HepG2 (cell line): ENCODE measurements around the gene RIPK1. TPM values are rescaled to one million over a fixed set of nuclear protein-coding genes. Genes with fewer than 3 reads are reported as not detected.
A peak's percentile ranks its signal among the peaks of the same experiment; 100 is the strongest.

Experiments used
- ATF7-NPFF ChIP-seq: sonication (generic); formaldehyde crosslinking; IDR thresholded peaks from 2 replicates; pipeline ENCODE4 v1.8.1; 2023; ENCODE audit warnings: mild to moderate bottlenecking, low read depth, missing genetic modification reagents, moderate library complexity
- DNMT3B ChIP-seq: conservative IDR thresholded peaks from 2 replicates; pipeline ENCODE4 v1.6.1; 2016; ENCODE audit warnings: missing biosample characterization, control low read depth
- HIVEP1 ChIP-seq: sonication (generic); formaldehyde crosslinking; IDR thresholded peaks from 2 replicates; pipeline ENCODE4 v1.4.0; 2020; ENCODE audit warnings: mild to moderate bottlenecking, missing genetic modification reagents
- HNRNPK ChIP-seq: fragments of 200-400 bp; formaldehyde crosslinking; IDR thresholded peaks from 2 replicates; pipeline ENCODE4 v1.6.1; 2018; ENCODE audit warnings: low read length, low read depth, moderate library complexity, mild to moderate bottlenecking; ENCODE audit not compliant: poor library complexity, severe bottlenecking
- KAT2B ChIP-seq: fragments of 150-350 bp; IDR thresholded peaks from 2 replicates; pipeline ENCODE4 v1.6.1; 2014; ENCODE audit warnings: low read depth, low read length, borderline replicate concordance
- KDM5A ChIP-seq: fragments of 200-600 bp; sonication (generic); IDR thresholded peaks from 2 replicates; pipeline ENCODE4 v1.7.0; 2018; ENCODE audit warnings: antibody characterized with exemption, mild to moderate bottlenecking, low read length, borderline replicate concordance
- MEF2D ChIP-seq: sonication (generic); formaldehyde crosslinking; IDR thresholded peaks from 2 replicates; pipeline ENCODE4 v1.5.1; 2020; ENCODE audit warnings: mild to moderate bottlenecking, missing genetic modification reagents
- NAIF1 ChIP-seq: sonication (generic); formaldehyde crosslinking; IDR thresholded peaks from 2 replicates; pipeline ENCODE4 v1.5.0; 2020; ENCODE audit warnings: mild to moderate bottlenecking, missing genetic modification reagents, borderline replicate concordance
- PAF1 ChIP-seq: IDR thresholded peaks from 2 replicates; pipeline ENCODE4 v1.6.1; 2016; ENCODE audit warnings: missing genetic modification reagents, missing compliant biosample characterization
- PAWR ChIP-seq: sonication (generic); formaldehyde crosslinking; IDR thresholded peaks from 2 replicates; pipeline ENCODE4 v1.4.0; 2020; ENCODE audit warnings: missing genetic modification reagents, mild to moderate bottlenecking, borderline replicate concordance
- POGZ ChIP-seq: sonication (generic); formaldehyde crosslinking; IDR thresholded peaks from 2 replicates; pipeline ENCODE4 v1.4.0; 2020; ENCODE audit warnings: mild to moderate bottlenecking, missing genetic modification reagents
- POLR2G ChIP-seq: fragments of 200-400 bp; formaldehyde crosslinking; IDR thresholded peaks from 2 replicates; pipeline ENCODE4 v1.6.1; 2018; ENCODE audit warnings: mild to moderate bottlenecking, low read depth, low read length, moderate library complexity
- RAD21 ChIP-seq: fragments of 450-650 bp; formaldehyde crosslinking; IDR thresholded peaks from 2 replicates; pipeline ENCODE4 v1.5.0; 2020; ENCODE audit warnings: mild to moderate bottlenecking
- ZFP36L2 ChIP-seq: sonication (generic); formaldehyde crosslinking; IDR thresholded peaks from 2 replicates; pipeline ENCODE4 v1.4.0; 2020; ENCODE audit warnings: missing genetic modification reagents
- ZNF33B ChIP-seq: sonication (generic); formaldehyde crosslinking; IDR thresholded peaks from 2 replicates; pipeline ENCODE4 v1.5.1; 2020; ENCODE audit warnings: mild to moderate bottlenecking, missing genetic modification reagents
- polyA plus RNA-seq, 8 experiments: library from polyadenylated mRNA; depleted of rRNA in 3 of 8; stranded (reverse) in 7 of 8; unstranded in 1 of 8; fragments of >200 nt; fragmentation: Illumina TruSeq in 4 of 8; extraction: Trizol in 4 of 8; gene quantifications; 2 replicates each; pipeline versions ENCODE4 v1.2.1 to v1.2.3, GENCODE V29; 2011 to 2016; ENCODE audit warnings: low read depth in 4 of 8, missing spikeins in 1 of 8, mixed read lengths in 1 of 8; ENCODE audit not compliant: insufficient read depth in 1 of 8
- total RNA-seq, 5 experiments: library from RNA; depleted of rRNA; stranded (reverse); fragments of >200 nt; fragmentation: Illumina TruSeq; extraction: Trizol; gene quantifications; 2 replicates each; pipeline ENCODE4 v1.2.3, GENCODE V29; 2016; ENCODE audit warnings: low read depth in 1 of 5
- TF ChIP-seq, protein P1 (sequence below): sonication (generic); formaldehyde crosslinking; IDR thresholded peaks from one replicate; pipeline ENCODE4 v1.5.1; 2020; ENCODE audit warnings: mild to moderate bottlenecking, missing genetic modification reagents; ENCODE audit errors: not compliant biosample characterization
- TF ChIP-seq, protein P2 (sequence below): sonication (generic); formaldehyde crosslinking; IDR thresholded peaks from 2 replicates; pipeline ENCODE4 v1.5.0; 2020; ENCODE audit warnings: missing genetic modification reagents
- TF ChIP-seq, protein P3 (sequence below): sonication (generic); formaldehyde crosslinking; IDR thresholded peaks from 2 replicates; pipeline ENCODE4 v1.4.0; 2020; ENCODE audit warnings: mild to moderate bottlenecking, low read depth, missing genetic modification reagents

Gene RIPK1
- total and polyA plus RNA-seq, 2 of the 13 experiments (the other 11 are each of a cell fraction or from before 2014, with no cell fraction given), result 9.0 to 10.3 TPM

DNA sequence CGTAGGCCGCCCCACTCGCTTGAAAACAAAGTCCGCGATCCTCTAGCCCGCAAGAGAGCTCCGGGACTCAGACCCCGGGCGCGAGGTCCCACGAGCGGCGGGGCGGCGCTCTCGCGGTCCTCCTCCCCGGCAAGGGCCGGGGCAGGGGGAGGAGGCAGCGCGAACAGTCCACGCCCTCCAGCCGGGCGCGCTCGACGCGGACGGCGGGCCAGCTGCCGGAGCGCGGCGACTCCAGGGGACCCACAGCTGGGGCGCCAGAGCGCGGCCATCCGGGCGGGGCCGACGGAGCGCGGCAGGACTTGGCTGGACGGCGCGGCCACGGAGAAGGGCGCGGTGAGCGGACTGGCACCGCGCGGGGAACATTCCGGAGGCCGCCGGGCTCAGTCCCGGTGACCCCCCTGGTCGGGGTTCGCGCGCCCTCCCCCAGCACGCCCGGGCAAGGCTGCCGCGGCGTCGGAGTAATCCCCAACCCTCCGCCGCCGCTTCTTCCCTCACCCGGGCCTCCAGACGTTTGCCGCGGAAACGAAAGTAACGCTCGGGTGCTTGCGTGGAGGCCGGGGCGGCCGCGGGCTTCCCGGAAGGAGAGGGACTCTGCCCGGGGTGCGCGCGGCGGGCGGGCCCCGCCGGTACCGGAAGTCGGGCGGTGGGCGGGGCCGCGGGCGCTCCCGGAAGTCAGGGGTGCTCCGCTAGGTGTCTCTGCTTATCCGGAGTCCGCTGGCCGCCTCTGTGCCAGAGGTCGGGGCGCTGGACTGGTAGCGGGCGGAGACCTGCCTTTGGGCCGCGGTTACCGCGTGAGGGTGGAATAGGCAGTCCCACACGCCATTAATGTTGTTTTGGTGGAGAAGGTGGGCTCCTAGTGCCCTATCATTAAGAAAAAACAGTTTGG is at the start of gene RIPK1 (continued):
- TF ChIP-seq, protein P1, sequence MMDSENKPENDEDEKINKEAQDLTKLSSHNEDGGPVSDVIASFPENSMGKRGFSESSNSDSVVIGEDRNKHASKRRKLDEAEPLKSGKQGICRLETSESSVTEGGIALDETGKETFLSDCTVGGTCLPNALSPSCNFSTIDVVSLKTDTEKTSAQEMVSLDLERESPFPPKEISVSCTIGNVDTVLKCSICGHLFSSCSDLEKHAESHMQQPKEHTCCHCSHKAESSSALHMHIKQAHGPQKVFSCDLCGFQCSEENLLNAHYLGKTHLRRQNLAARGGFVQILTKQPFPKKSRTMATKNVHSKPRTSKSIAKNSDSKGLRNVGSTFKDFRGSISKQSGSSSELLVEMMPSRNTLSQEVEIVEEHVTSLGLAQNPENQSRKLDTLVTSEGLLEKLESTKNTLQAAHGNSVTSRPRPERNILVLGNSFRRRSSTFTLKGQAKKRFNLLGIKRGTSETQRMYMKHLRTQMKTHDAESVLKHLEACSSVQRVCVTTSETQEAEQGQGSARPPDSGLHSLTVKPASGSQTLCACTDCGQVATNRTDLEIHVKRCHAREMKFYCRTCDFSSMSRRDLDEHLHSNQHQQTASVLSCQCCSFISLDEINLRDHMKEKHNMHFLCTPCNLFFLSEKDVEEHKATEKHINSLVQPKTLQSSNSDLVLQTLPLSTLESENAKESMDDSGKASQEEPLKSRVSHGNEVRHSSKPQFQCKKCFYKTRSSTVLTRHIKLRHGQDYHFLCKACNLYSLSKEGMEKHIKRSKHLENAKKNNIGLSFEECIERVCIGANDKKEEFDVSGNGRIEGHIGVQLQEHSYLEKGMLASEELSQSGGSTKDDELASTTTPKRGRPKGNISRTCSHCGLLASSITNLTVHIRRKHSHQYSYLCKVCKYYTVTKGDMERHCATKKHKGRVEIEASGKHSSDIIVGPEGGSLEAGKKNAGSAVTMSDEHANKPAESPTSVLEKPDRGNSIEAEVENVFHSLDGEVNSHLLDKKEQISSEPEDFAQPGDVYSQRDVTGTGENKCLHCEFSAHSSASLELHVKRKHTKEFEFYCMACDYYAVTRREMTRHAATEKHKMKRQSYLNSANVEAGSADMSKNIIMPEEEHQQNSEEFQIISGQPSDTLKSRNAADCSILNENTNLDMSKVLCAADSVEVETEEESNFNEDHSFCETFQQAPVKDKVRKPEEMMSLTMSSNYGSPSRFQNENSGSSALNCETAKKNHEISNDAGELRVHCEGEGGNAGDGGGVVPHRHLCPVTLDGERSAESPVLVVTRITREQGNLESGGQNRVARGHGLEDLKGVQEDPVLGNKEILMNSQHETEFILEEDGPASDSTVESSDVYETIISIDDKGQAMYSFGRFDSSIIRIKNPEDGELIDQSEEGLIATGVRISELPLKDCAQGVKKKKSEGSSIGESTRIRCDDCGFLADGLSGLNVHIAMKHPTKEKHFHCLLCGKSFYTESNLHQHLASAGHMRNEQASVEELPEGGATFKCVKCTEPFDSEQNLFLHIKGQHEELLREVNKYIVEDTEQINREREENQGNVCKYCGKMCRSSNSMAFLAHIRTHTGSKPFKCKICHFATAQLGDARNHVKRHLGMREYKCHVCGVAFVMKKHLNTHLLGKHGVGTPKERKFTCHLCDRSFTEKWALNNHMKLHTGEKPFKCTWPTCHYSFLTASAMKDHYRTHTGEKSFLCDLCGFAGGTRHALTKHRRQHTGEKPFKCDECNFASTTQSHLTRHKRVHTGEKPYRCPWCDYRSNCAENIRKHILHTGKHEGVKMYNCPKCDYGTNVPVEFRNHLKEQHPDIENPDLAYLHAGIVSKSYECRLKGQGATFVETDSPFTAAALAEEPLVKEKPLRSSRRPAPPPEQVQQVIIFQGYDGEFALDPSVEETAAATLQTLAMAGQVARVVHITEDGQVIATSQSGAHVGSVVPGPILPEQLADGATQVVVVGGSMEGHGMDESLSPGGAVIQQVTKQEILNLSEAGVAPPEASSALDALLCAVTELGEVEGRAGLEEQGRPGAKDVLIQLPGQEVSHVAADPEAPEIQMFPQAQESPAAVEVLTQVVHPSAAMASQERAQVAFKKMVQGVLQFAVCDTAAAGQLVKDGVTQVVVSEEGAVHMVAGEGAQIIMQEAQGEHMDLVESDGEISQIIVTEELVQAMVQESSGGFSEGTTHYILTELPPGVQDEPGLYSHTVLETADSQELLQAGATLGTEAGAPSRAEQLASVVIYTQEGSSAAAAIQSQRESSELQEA, result peak; percentile 93
- TF ChIP-seq NAIF1 (CRISPR knock-in tag) (no peak), KDM5A (peak; percentile 50; the same call in 1 of the 2 replicates), ZFP36L2 (CRISPR knock-in tag) (no peak), KAT2B (no peak), MEF2D (CRISPR knock-in tag) (peak; percentile 77; the same call in 1 of the 2 replicates), HNRNPK (peak; percentile 52), POLR2G (peak; percentile 97), RAD21 (CRISPR knock-in tag) (peak; percentile 70), ZNF33B (CRISPR knock-in tag) (peak; percentile 83; the same call in 1 of the 2 replicates), HIVEP1 (CRISPR knock-in tag) (peak; percentile 58; the same call in 1 of the 2 replicates), DNMT3B (CRISPR knock-in tag) (peak; percentile 89; the same call in 1 of the 2 replicates), POGZ (CRISPR knock-in tag) (peak; percentile 74; the same call in 1 of the 2 replicates), PAWR (no peak), PAF1 (CRISPR knock-in tag) (no peak), ATF7-NPFF (CRISPR knock-in tag) (peak; percentile 69)
- TF ChIP-seq, protein P2, sequence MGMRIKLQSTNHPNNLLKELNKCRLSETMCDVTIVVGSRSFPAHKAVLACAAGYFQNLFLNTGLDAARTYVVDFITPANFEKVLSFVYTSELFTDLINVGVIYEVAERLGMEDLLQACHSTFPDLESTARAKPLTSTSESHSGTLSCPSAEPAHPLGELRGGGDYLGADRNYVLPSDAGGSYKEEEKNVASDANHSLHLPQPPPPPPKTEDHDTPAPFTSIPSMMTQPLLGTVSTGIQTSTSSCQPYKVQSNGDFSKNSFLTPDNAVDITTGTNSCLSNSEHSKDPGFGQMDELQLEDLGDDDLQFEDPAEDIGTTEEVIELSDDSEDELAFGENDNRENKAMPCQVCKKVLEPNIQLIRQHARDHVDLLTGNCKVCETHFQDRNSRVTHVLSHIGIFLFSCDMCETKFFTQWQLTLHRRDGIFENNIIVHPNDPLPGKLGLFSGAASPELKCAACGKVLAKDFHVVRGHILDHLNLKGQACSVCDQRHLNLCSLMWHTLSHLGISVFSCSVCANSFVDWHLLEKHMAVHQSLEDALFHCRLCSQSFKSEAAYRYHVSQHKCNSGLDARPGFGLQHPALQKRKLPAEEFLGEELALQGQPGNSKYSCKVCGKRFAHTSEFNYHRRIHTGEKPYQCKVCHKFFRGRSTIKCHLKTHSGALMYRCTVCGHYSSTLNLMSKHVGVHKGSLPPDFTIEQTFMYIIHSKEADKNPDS (CRISPR knock-in tag), result peak; percentile 58; the same call in 1 of the 2 replicates
- TF ChIP-seq, protein P3, sequence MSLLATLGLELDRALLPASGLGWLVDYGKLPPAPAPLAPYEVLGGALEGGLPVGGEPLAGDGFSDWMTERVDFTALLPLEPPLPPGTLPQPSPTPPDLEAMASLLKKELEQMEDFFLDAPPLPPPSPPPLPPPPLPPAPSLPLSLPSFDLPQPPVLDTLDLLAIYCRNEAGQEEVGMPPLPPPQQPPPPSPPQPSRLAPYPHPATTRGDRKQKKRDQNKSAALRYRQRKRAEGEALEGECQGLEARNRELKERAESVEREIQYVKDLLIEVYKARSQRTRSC (CRISPR knock-in tag), result no peak; the same call in 1 of the 2 replicates
